NCI-H82 (cell line): ENCODE measurements around the gene GLRA1.
"Not testable (repeated sequence)": the region's sequence is repeated elsewhere in the genome, so short reads cannot be mapped to it uniquely, and the experiment has no call there.

Experiments used
- DNase-seq: peaks from one replicate; lab custom pipeline; 2025; lab: John Stamatoyannopoulos, UW

Gene GLRA1

GRCh38 chr5:151913425-151913824 lies 11.2 kb downstream of the GLRA1 start:
- DNase-seq = no peak

GRCh38 chr5:151912360-151912759 lies 12.3 kb downstream of the GLRA1 start:
- no peak for DNase-seq

- no peak for DNase-seq
Observed at GRCh38 chr5:151911011-151911410, 13.6 kb downstream of the GLRA1 start.

GRCh38 chr5:151909628-151910027 lies 15.0 kb downstream of the GLRA1 start:
- no peak for DNase-seq

- no peak for DNase-seq
Observed at GRCh38 chr5:151906246-151906645, 18.4 kb downstream of the GLRA1 start.

- DNase-seq = peak; percentile 23
Observed at GRCh38 chr5:151905557-151905961, 19.1 kb downstream of the GLRA1 start.

- no peak for DNase-seq
Observed at GRCh38 chr5:151904909-151905308, 19.7 kb downstream of the GLRA1 start.

- no peak for DNase-seq
Observed at GRCh38 chr5:151904127-151904526, 20.5 kb downstream of the GLRA1 start.

- peak; percentile 43 for DNase-seq
Observed at GRCh38 chr5:151903243-151903653, 21.4 kb downstream of the GLRA1 start.

GRCh38 chr5:151902215-151902614 lies 22.4 kb downstream of the GLRA1 start:
- no peak for DNase-seq

- DNase-seq = no peak
Observed at GRCh38 chr5:151901611-151902010, 23.0 kb downstream of the GLRA1 start.

- DNase-seq = no peak
Observed at GRCh38 chr5:151900891-151901290, 23.8 kb downstream of the GLRA1 start.

- peak; percentile 86 for DNase-seq
Observed at GRCh38 chr5:151899399-151899798, 25.3 kb downstream of the GLRA1 start.

- DNase-seq = no peak
Observed at GRCh38 chr5:151897896-151898295, 26.8 kb downstream of the GLRA1 start.

GRCh38 chr5:151897020-151897552 lies 27.6 kb downstream of the GLRA1 start:
- DNase-seq = peak; percentile 20

- no peak for DNase-seq
Observed at GRCh38 chr5:151896031-151896691, 28.5 kb downstream of the GLRA1 start.

- DNase-seq = peak; percentile 85
Observed at GRCh38 chr5:151895660-151896030, 29.0 kb downstream of the GLRA1 start.

GRCh38 chr5:151893485-151893884 lies 31.2 kb downstream of the GLRA1 start:
- DNase-seq = not testable (repeated sequence)

GRCh38 chr5:151892393-151892792 lies 32.3 kb downstream of the GLRA1 start:
- DNase-seq = peak; percentile 57

GRCh38 chr5:151890299-151890698 lies 34.4 kb downstream of the GLRA1 start:
- DNase-seq = peak; percentile 16

- no peak for DNase-seq
Observed at GRCh38 chr5:151889614-151890013, 35.0 kb downstream of the GLRA1 start.

GRCh38 chr5:151886546-151887275 lies 37.9 kb downstream of the GLRA1 start:
- no peak for DNase-seq

- DNase-seq = no peak
Observed at GRCh38 chr5:151885138-151885908, 39.3 kb downstream of the GLRA1 start.
